HG02759 (cell line): ENCODE data around the gene CGREF1.
A peak's percentile ranks its signal among the peaks of the same experiment; 100 is the strongest.

Source experiments
- ATAC-seq: cut with Tn5 transposase; IDR thresholded peaks from one replicate; pipeline ENCODE4 v1.9.1; 2021; ENCODE audit warnings: mild to moderate bottlenecking, moderate library complexity; ENCODE audit not compliant: unreplicated experiment

The CGREF1 gene

DNA sequence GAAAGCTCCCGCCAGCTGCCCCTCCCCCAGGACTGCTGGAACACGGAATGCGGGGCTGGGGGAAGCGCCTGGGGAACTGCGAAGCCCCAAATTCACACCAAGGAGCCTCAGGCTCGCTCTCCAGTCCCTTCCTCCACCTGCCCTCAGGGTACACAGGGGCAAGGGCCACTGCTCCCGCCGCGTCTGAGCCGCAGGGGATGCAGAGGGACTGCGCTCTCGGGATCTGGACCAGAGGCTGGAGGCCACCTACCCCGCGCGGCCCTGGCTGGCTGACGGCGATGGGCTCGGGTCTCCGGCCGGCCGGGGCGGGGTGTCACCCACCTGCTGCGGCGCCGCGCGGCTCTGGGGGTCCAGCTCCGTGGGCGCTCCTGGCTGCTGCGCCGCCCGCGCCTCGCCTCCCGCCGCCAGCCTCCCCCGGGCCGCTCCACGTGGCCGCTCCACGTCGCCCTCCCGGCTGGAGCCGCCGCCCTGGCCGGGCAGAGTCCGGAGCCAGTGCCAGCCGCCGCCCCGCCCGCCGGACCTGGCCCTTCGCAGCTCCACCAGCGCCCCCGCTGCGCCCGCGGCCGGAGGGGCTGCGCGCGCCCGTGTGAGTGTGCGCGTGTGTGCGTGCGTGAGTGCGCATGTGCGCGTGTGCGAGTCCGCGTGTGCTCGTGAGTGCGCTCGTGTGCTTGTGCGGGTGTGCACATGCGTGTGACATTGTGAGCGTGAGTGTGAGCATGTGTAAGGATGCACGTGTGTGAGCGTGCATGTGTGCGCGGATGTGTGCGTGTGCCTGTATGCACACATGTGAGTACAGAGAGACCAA lies at the start of gene CGREF1:
CGREF1 (minus strand) TSS at position 604 of the 805 bp plus-strand sequence. CDS start 14,762 bp downstream, outside the sequence.
- no peak for ATAC-seq

- ATAC-seq: peak; percentile 39
Observed at GRCh38 chr2:27164960-27165763, 46.2 kb upstream of the CGREF1 start.

- ATAC-seq: no peak
Observed at GRCh38 chr2:27162151-27163121, 43.5 kb upstream of the CGREF1 start.

DNA sequence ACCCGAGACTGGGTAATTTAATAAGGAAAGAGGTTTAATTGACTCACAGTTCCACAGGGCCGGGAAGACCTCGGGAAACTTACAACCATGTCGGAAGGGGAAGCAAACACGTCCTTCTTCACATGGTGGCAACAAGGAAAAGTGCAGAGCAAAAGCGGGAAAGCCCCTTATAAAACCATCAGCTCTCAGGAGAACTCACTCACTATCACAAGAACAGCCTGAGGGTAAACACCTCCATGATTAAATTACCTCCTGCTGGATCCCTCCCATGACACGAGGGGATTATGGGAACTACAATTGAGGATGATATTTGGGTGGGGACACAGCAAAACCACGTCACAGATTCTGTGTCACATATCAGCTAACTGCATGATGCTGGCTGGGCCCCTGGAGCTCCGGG lies 41.3 kb upstream of the CGREF1 start:
- no peak for ATAC-seq

GRCh38 chr2:27159271-27159670 lies 40.3 kb upstream of the CGREF1 start:
- ATAC-seq: no peak

GRCh38 chr2:27158468-27158867 lies 39.5 kb upstream of the CGREF1 start:
- ATAC-seq: no peak

DNA sequence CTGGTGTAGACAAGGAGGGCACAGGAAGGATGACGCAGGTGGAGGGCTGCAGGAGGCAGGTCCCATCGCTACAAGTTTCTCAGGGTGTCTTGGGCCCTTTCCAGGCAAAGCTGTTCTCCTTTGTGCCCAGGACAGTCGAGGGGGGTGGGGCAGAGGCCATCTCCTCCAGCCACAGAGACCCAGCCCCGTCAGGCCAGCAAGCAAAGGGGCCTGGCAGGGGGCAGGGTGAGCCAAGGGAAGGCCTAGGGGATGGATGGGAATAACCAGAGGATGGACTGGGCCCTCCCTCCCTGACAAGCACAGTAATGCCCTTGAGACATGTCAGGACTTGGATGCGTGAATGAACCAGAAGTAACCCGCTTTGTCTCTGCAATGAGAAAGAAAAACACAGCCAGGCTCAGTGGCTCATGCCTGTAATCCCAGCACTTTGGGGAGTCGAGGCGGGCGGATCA lies 36.2 kb upstream of the CGREF1 start:
- ATAC-seq: no peak

- ATAC-seq: no peak
Observed at GRCh38 chr2:27154488-27154887, 35.6 kb upstream of the CGREF1 start.

GRCh38 chr2:27152796-27153464 lies 34.0 kb upstream of the CGREF1 start:
- no peak for ATAC-seq

DNA sequence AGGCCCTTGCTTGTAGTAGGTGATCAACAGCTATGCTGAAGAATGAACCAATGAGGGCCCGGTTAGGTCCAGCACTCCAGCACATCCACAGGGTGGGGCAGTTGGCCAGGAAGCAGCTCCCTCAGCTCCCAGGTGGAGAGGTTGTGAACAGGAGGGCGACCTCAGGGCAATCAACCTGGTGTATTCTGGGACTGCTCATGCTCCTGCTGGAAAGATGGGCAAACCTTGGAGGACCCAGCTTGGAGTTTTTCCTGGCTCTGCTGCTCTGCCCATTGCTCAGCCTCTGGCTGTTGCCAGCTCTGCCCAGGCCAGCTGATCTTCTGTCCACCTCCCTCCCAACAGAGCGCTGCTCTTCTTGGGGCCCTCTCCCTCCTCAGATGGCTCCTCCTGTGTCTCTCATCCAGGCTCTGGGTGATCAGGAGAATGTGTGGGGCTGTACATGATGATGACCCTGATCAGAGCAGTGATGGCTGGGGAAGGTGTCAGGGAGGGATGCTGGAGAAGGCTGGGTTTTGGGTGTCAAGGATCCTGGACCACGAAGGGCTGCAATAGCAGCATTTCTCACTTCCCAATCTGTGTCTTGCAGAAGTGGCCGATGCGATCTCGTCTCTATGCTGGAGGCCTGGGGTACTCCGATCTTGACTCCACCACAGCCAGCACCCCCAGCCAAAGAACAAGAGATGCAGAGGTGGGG lies 33.3 kb upstream of the CGREF1 start:
- no peak for ATAC-seq

DNA sequence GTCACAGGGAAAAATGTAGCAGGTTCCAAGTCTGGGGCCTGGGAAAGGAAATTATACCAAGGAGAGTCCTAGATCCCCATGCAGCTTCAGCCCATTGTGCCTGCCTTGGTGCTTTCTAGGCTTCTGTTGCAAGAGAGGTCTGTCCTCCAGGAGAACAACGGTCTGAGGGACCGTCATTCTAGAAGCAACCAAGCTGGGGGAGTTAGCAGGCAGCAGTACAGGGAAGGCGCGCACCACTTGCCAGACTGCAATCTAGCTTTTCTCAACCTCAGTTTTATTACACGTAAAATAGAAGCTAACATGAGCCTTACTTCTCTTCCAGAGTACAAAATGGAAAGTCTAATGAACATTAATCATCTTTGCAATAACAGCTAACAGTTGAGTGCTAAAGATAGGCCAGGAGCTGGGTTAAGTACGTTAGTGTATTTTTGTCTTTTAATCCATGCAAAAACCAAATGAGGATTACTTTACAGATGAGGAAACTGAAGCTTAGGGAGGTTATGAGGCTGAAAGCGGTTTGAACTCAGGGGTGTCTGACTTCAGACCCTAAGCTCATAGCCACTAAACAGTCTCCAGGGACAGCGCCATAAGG lies 31.8 kb upstream of the CGREF1 start:
- ATAC-seq: no peak

- ATAC-seq: no peak
Observed at GRCh38 chr2:27149570-27150405, 30.9 kb upstream of the CGREF1 start.

DNA sequence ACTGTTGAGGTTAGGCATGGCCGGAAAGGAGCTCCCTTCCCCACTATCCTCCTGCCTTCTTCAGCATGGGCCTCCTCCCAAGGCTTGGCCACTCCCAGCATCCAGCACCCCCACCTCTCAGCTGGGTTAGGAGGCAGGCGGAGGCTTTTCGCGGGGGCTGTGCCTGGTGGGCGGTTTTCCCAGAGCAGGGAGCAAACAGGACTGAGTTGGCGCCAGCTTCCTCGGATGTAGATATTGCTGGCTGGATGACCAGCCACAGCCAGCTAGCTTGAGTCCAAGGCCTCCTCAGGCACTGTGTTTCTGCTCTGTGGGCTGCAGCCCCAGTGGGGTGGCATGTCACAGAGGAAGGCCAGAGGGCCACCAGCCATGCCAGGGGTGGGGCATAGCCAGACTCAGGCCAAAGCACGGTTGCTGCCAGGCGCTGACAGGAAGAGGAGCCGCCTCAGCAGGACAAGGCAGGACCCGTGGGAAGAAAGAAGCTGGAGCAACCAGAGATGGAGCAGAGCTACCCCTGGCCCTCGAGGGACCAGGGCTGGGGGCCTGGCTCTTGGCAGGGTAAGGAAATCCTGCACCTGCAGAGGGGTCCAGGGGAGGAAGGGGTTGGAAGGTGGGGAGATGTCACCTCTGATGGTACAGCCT lies 30.0 kb upstream of the CGREF1 start, which contains the start of gene TCF23:
TCF23 (plus strand) TSS at position 204 of the 639 bp plus-strand sequence; CDS start at position 334, 130 bp downstream.
- no peak for ATAC-seq

DNA sequence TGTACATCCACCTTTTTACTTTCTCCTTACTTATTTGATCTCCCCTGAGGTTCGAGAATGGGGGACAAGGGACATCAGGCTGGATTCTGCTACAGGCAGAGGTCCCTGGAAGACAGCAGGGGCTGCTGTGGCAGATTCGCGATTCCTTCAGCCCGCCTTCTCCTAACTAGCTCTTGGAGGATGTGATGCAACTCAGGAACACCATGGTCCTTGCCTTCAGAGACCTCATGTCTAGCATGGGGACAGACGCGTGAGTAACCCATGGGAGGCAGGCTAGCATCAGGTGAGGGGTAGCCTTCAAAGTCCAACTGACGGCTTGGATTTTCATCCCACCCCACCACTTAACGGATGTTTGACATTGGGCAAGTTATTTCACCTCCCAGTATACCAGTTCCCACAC lies 29.0 kb upstream of the CGREF1 start:
- ATAC-seq: no peak

DNA sequence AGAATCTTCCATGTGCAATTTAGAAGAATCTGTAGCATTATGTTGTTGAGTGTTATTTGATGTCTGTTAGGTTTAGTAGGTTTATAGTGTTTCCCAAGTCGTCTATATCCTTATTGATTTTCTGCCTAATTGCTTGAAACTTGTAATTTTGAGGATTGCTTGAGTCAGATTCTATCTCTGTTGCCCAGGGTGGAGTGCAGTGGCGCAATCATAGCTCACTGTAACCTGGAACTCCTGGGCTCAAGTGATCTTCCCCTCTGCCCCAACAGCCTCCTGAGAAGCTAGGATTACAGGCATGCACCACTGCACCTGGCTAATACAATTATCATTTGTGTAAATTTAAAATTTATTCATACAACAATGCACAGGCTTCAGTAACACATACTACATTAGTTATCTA lies 26.8 kb upstream of the CGREF1 start:
- no peak for ATAC-seq

GRCh38 chr2:27143285-27143684 lies 24.4 kb upstream of the CGREF1 start:
- ATAC-seq: no peak

DNA sequence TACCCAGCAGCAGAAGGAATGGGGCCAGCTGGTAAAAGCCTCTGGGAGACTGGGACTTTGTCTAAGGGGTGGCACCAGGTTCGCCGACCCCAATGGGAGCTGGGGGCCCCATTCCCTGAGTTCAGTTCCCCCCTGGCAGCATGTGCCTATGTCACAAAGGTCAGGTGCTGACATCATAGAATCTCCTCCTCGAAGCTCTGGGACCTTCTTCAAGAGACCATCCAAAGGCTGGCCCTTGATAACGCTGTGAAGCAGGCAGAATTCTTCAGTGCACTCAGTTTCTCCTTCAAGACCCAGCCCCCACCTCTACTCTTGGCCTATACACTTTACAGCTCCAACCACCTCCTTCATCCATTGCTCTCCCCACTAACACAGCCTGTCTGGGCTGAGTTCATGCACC lies 20.4 kb upstream of the CGREF1 start, which contains the start of gene PRR30:
PRR30 (minus strand) TSS at position 101 of the 400 bp plus-strand sequence. CDS start 1,081 bp downstream, outside the sequence.
- no peak for ATAC-seq

DNA sequence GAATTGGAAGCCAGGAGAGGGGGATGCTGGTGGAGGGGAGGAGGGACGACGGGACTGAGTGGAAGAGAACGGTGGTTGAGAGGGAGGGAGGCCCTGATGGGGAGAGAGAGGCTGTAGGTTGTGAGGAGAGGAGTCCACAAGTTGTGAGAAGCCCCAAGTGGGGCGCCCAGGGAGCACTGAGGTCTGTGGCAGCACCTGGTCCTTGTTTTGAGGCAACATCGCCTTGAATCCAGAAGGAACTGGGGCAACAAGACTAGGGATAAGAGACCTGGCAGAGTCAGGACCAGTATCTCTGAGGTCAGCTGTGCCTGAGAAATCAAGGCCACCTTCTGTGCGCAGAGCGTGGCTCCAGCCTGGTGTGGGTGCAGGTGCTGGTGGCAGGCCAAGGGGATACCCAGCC lies 19.2 kb upstream of the CGREF1 start:
- no peak for ATAC-seq
